ENCODE data around the gene TSKS.

The TSKS gene

DNA sequence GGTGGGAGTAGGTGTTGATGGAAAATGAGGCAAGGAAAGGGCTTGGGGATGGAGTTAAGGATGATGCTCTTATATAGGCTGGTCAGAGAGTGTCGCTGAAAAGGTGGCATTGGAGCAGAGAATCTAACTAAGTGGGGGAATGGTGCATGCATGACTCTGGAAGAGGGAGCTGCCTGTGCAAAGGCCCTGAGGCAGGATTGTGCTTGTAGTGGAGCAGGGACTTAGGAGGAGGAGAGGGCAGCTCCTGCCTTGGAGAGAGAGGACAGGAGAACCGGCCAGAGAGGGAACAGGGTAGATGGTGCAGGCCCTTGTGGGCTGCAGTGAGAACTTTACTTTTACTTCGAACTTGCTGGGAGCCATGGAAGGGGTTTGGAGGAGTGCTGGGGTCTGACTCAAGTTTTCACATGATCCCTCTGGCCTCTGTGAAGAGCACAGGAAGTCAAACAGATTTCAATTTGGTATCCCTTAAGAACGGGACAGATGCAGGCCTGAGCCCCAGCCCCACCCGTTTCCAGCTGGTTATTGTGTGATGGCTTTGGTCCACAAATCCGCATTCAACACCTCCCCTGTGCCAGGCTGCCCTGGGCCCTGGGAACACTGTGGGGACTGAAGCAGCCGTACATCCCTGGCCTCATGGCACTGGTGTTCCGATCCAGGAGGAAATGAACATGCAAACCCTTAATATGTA is 10.7 kb upstream of the TSKS start:
- H3K4me3 ChIP-seq (ENCODE audit: low read depth, low read length), result no peak overlapping the region
- TF ChIP-seq, protein P1, sequence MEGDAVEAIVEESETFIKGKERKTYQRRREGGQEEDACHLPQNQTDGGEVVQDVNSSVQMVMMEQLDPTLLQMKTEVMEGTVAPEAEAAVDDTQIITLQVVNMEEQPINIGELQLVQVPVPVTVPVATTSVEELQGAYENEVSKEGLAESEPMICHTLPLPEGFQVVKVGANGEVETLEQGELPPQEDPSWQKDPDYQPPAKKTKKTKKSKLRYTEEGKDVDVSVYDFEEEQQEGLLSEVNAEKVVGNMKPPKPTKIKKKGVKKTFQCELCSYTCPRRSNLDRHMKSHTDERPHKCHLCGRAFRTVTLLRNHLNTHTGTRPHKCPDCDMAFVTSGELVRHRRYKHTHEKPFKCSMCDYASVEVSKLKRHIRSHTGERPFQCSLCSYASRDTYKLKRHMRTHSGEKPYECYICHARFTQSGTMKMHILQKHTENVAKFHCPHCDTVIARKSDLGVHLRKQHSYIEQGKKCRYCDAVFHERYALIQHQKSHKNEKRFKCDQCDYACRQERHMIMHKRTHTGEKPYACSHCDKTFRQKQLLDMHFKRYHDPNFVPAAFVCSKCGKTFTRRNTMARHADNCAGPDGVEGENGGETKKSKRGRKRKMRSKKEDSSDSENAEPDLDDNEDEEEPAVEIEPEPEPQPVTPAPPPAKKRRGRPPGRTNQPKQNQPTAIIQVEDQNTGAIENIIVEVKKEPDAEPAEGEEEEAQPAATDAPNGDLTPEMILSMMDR (IDR thresholded peaks at IDR 0.05; ENCODE audit: borderline replicate concordance, insufficient read depth, low read depth, low read length), result no peak

DNA sequence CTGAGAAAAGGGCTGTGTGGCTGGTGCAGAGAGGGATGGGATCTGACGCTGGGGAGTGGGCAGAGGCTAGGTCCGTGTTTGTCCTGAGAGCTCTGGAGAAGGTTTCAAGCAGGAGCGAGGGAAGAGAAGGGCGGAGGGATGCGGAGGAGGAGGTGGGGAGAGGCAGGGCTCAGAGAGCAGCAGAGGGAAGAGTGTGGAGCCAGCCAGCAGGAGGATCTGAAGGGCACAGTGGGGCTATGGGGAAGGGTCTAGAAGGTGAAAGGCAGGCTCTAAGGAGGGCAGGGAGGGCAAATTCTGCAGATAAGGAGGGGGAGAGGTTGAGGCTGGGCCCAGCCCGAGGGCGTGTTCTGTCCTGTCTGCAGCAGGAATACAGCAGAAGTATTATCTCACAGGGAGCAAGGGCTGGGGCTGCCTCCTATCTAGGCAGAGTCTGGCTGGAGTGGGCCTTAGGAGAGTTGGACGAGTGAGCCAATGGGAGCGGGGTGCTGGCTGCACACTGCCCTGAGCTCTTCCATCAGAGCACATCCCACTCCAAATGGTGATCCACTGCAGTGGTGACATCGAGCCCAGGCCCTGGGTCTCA is 9.8 kb upstream of the TSKS start:
- no peak overlapping the region for H3K4me3 ChIP-seq (ENCODE audit: low read depth, low read length)
- TF ChIP-seq, protein P1 (IDR thresholded peaks at IDR 0.05; ENCODE audit: borderline replicate concordance, insufficient read depth, low read depth, low read length), result no peak

DNA sequence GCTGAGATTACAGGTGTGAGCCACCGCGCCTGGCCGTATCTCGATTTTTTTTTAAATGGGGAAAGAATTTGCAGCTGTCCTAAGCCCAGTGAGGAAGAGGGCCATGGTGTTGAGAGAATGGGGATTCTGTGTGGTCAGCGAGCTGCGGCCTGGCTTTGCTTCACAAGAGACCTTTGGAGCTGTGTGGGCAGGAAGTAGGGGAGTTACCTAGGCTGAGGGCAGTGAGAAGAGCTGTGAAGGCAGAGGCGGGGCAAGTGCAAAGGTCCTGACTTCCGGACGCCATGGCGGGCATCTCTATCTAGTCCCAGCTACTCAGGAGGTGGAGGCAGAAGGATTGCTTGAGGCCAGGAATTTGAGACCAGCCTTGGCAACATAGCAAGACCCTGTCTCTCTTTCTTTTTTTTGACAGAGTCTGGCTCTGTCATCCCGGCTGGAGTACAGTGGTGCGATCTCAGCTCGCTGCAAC is 8.6 kb upstream of the TSKS start:
- H3K4me3 ChIP-seq (ENCODE audit: low read depth, low read length), result no peak overlapping the region
- TF ChIP-seq, protein P1 (IDR thresholded peaks at IDR 0.05; ENCODE audit: borderline replicate concordance, insufficient read depth, low read depth, low read length), result no peak

DNA sequence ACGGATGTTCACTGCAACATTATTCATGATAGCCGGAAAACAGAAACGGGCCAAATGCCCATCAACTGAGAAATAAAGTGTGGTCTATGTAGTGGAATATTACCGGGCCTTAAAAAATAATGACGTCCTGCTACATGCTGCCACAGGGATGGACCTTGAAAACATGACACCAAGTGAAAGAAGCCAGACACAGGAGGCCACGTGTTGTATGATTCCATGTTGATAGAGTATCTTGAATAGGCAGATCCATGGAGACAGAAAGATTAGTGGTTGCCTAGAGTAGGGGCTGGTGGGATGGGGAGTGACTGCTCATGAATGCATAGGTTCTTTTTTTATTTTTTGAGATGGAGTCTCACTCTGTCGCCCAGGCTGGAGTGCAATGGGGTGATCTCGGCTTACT is 7.4 kb upstream of the TSKS start:
- TF ChIP-seq, protein P1 (IDR thresholded peaks at IDR 0.05; ENCODE audit: borderline replicate concordance, insufficient read depth, low read depth, low read length), result no peak
- H3K4me3 ChIP-seq (ENCODE audit: low read depth, low read length), result no peak overlapping the region

DNA sequence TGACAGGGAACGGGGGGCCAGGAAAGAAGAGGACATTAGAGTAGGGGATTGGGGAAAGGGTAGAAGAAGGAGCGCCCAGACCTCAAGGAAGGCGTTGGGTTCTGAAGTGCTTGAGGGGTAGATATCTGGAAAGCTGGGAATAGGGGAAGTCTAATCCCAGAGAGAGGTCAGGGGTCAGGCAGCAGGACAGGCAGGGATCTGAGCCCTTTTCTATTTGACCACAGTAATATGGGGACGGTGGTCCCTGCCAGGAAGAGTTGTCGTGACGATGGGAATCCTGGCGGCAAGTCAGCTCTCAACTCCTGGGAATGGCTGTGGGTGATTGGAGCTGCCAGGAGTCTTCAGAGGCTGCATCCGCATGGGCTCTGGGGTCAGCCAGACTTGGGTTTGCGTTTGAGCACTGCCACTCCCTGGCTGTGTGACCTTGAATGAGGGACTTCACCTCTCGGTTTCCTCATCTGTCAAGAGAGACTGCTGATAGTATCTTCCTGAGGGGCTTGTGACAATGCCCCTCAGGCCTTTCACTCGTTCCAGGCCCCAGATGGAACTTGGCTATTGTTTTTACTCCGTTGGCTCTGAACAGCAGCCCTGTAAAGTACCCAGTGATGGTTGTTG is 5.0 kb upstream of the TSKS start:
- TF ChIP-seq, protein P1 (IDR thresholded peaks at IDR 0.05; ENCODE audit: borderline replicate concordance, insufficient read depth, low read depth, low read length), result no peak

DNA sequence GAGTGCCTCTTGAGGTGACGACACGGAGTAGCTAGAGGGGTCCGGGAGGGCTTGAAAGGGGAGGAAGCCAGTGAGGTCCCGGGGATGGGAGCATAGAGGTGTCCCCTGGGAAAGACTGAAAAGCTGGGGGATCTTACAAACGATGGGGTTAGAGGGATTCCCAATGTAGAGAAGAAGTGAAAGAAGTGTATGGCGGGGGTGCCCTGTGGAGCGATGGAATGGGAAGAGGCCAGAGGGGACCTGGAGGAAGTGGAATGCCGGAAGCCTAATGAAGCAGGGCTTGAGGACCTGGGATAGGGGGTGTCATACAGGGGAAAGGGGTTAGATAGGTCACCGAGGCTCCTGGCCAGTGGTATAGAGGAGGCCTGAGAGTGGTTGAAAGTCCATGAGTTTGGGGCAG is 4.3 kb upstream of the TSKS start:
- H3K4me3 ChIP-seq (ENCODE audit: low read depth, low read length), result peak overlapping the region; percentile 79
- TF ChIP-seq, protein P1 (IDR thresholded peaks at IDR 0.05; ENCODE audit: borderline replicate concordance, insufficient read depth, low read depth, low read length), result no peak

More for the DNA sequence above, 5.0 kb upstream of the TSKS start:
- peak overlapping the region; percentile 79 for H3K4me3 ChIP-seq (ENCODE audit: low read depth, low read length)

Data from GM12875 (cell line).